ENCODE data around the gene HSPA1A. TPM values are rescaled to one million over a fixed set of nuclear protein-coding genes. Genes with fewer than 3 reads are reported as not detected.

HSPA1A gene
- total and polyA plus RNA-seq, 9 of the 15 experiments (the other 6 are each of a cell fraction or from before 2014, with no cell fraction given) = 2.2 to 273 (median 107) TPM

DNA sequence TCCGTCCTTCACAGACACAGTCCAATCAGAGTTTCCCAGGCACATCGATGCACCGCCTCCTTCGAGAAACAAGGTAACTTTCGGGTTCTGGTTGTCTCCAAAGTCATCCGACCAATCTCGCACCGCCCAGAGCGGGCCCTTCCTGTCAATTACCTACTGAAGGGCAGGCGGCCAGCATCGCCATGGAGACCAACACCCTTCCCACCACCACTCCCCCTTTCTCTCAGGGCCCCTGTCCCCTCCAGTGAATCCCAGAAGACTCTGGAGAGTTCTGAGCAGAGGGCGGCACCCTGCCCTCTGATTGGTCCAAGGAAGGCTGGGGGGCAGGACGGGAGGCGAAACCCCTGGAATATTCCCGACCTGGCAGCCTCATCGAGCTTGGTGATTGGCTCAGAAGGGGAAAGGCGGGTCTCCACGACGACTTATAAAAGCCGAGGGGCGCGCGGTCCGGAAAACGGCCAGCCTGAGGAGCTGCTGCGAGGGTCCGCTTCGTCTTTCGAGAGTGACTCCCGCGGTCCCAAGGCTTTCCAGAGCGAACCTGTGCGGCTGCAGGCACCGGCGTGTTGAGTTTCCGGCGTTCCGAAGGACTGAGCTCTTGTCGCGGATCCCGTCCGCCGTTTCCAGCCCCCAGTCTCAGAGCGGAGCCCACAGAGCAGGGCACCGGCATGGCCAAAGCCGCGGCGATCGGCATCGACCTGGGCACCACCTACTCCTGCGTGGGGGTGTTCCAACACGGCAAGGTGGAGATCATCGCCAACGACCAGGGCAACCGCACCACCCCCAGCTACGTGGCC, 12.1 kb downstream of the HSPA1A start, which contains the start of gene HSPA1B (continued):
- TF ChIP-seq, protein P1, sequence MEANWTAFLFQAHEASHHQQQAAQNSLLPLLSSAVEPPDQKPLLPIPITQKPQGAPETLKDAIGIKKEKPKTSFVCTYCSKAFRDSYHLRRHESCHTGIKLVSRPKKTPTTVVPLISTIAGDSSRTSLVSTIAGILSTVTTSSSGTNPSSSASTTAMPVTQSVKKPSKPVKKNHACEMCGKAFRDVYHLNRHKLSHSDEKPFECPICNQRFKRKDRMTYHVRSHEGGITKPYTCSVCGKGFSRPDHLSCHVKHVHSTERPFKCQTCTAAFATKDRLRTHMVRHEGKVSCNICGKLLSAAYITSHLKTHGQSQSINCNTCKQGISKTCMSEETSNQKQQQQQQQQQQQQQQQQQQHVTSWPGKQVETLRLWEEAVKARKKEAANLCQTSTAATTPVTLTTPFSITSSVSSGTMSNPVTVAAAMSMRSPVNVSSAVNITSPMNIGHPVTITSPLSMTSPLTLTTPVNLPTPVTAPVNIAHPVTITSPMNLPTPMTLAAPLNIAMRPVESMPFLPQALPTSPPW (CRISPR knock-in tag; IDR thresholded peaks at IDR 0.05) = no peak
- TF ChIP-seq GATAD2B (IDR thresholded peaks at IDR 0.05; ENCODE audit: borderline replicate concordance) (no peak), MAFF (IDR thresholded peaks at IDR 0.05; ENCODE audit: low read length) (no peak), ZBTB9 (CRISPR knock-in tag; IDR thresholded peaks at IDR 0.05) (peak; percentile 96), POLR2G (IDR thresholded peaks at IDR 0.05; ENCODE audit: low read depth, low read length) (peak; percentile 99), MCM2 (IDR thresholded peaks at IDR 0.05; ENCODE audit: low read depth) (no peak), FOXA3 (CRISPR knock-in tag; conservative IDR thresholded peaks at IDR 0.05 in 1 of 2, IDR thresholded peaks at IDR 0.05 in 1 of 2) (peak in 1 of 2 experiments; percentile 59; a peak in 2 of 4 replicates), KDM1A (IDR thresholded peaks at IDR 0.05) (no peak), NFE2 (IDR thresholded peaks at IDR 0.05; ENCODE audit: low read depth) (no peak; the same call in 1 of the 2 replicates), ATF2 (CRISPR knock-in tag; IDR thresholded peaks at IDR 0.05) (no peak)
- TF ChIP-seq, protein P2, sequence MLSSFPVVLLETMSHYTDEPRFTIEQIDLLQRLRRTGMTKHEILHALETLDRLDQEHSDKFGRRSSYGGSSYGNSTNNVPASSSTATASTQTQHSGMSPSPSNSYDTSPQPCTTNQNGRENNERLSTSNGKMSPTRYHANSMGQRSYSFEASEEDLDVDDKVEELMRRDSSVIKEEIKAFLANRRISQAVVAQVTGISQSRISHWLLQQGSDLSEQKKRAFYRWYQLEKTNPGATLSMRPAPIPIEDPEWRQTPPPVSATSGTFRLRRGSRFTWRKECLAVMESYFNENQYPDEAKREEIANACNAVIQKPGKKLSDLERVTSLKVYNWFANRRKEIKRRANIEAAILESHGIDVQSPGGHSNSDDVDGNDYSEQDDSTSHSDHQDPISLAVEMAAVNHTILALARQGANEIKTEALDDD (IDR thresholded peaks at IDR 0.05) = peak; percentile 73; the same call in 1 of the 2 replicates
- TF ChIP-seq, protein P3, sequence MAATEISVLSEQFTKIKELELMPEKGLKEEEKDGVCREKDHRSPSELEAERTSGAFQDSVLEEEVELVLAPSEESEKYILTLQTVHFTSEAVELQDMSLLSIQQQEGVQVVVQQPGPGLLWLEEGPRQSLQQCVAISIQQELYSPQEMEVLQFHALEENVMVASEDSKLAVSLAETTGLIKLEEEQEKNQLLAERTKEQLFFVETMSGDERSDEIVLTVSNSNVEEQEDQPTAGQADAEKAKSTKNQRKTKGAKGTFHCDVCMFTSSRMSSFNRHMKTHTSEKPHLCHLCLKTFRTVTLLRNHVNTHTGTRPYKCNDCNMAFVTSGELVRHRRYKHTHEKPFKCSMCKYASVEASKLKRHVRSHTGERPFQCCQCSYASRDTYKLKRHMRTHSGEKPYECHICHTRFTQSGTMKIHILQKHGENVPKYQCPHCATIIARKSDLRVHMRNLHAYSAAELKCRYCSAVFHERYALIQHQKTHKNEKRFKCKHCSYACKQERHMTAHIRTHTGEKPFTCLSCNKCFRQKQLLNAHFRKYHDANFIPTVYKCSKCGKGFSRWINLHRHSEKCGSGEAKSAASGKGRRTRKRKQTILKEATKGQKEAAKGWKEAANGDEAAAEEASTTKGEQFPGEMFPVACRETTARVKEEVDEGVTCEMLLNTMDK (IDR thresholded peaks at IDR 0.05; ENCODE audit: borderline replicate concordance, insufficient read depth, low read depth, low read length, poor library complexity, severe bottlenecking) = no peak
- TF ChIP-seq, protein P4, sequence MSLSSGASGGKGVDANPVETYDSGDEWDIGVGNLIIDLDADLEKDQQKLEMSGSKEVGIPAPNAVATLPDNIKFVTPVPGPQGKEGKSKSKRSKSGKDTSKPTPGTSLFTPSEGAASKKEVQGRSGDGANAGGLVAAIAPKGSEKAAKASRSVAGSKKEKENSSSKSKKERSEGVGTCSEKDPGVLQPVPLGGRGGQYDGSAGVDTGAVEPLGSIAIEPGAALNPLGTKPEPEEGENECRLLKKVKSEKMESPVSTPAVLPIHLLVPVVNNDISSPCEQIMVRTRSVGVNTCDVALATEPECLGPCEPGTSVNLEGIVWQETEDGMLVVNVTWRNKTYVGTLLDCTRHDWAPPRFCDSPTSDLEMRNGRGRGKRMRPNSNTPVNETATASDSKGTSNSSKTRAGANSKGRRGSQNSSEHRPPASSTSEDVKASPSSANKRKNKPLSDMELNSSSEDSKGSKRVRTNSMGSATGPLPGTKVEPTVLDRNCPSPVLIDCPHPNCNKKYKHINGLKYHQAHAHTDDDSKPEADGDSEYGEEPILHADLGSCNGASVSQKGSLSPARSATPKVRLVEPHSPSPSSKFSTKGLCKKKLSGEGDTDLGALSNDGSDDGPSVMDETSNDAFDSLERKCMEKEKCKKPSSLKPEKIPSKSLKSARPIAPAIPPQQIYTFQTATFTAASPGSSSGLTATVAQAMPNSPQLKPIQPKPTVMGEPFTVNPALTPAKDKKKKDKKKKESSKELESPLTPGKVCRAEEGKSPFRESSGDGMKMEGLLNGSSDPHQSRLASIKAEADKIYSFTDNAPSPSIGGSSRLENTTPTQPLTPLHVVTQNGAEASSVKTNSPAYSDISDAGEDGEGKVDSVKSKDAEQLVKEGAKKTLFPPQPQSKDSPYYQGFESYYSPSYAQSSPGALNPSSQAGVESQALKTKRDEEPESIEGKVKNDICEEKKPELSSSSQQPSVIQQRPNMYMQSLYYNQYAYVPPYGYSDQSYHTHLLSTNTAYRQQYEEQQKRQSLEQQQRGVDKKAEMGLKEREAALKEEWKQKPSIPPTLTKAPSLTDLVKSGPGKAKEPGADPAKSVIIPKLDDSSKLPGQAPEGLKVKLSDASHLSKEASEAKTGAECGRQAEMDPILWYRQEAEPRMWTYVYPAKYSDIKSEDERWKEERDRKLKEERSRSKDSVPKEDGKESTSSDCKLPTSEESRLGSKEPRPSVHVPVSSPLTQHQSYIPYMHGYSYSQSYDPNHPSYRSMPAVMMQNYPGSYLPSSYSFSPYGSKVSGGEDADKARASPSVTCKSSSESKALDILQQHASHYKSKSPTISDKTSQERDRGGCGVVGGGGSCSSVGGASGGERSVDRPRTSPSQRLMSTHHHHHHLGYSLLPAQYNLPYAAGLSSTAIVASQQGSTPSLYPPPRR (CRISPR knock-in tag; IDR thresholded peaks at IDR 0.05; ENCODE audit: borderline replicate concordance) = no peak; the same call in 1 of the 2 replicates
